Measurements from ENCODE around the gene GLI3. TPM values are rescaled to one million over a fixed set of nuclear protein-coding genes. Genes with fewer than 3 reads are reported as not detected.

GLI3 gene
- total and polyA plus RNA-seq, 2 of the 8 experiments (the other 6 are each of a cell fraction or from before 2014, with no cell fraction given) = 8.0 to 31.1 TPM

DNA sequence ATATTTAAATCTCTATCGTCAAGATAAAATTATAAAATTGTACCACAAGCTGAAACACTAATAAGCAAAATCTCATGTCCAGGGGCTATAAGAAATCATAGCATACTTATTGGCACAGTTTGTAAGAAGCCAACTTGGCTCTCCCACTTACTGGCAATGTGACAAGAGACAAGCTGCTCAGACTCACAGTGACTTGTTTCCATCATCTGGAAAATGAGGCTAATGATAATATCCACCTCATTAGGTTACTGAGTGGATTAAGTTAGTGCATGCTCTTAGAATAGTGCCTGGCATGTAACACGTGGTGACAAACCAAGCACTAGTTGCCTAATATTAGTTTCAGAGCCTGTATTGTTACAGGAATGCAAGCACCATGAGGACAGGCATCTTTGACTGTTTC lies 234.4 kb downstream of the GLI3 start (continued):
- TF ChIP-seq, protein P1, sequence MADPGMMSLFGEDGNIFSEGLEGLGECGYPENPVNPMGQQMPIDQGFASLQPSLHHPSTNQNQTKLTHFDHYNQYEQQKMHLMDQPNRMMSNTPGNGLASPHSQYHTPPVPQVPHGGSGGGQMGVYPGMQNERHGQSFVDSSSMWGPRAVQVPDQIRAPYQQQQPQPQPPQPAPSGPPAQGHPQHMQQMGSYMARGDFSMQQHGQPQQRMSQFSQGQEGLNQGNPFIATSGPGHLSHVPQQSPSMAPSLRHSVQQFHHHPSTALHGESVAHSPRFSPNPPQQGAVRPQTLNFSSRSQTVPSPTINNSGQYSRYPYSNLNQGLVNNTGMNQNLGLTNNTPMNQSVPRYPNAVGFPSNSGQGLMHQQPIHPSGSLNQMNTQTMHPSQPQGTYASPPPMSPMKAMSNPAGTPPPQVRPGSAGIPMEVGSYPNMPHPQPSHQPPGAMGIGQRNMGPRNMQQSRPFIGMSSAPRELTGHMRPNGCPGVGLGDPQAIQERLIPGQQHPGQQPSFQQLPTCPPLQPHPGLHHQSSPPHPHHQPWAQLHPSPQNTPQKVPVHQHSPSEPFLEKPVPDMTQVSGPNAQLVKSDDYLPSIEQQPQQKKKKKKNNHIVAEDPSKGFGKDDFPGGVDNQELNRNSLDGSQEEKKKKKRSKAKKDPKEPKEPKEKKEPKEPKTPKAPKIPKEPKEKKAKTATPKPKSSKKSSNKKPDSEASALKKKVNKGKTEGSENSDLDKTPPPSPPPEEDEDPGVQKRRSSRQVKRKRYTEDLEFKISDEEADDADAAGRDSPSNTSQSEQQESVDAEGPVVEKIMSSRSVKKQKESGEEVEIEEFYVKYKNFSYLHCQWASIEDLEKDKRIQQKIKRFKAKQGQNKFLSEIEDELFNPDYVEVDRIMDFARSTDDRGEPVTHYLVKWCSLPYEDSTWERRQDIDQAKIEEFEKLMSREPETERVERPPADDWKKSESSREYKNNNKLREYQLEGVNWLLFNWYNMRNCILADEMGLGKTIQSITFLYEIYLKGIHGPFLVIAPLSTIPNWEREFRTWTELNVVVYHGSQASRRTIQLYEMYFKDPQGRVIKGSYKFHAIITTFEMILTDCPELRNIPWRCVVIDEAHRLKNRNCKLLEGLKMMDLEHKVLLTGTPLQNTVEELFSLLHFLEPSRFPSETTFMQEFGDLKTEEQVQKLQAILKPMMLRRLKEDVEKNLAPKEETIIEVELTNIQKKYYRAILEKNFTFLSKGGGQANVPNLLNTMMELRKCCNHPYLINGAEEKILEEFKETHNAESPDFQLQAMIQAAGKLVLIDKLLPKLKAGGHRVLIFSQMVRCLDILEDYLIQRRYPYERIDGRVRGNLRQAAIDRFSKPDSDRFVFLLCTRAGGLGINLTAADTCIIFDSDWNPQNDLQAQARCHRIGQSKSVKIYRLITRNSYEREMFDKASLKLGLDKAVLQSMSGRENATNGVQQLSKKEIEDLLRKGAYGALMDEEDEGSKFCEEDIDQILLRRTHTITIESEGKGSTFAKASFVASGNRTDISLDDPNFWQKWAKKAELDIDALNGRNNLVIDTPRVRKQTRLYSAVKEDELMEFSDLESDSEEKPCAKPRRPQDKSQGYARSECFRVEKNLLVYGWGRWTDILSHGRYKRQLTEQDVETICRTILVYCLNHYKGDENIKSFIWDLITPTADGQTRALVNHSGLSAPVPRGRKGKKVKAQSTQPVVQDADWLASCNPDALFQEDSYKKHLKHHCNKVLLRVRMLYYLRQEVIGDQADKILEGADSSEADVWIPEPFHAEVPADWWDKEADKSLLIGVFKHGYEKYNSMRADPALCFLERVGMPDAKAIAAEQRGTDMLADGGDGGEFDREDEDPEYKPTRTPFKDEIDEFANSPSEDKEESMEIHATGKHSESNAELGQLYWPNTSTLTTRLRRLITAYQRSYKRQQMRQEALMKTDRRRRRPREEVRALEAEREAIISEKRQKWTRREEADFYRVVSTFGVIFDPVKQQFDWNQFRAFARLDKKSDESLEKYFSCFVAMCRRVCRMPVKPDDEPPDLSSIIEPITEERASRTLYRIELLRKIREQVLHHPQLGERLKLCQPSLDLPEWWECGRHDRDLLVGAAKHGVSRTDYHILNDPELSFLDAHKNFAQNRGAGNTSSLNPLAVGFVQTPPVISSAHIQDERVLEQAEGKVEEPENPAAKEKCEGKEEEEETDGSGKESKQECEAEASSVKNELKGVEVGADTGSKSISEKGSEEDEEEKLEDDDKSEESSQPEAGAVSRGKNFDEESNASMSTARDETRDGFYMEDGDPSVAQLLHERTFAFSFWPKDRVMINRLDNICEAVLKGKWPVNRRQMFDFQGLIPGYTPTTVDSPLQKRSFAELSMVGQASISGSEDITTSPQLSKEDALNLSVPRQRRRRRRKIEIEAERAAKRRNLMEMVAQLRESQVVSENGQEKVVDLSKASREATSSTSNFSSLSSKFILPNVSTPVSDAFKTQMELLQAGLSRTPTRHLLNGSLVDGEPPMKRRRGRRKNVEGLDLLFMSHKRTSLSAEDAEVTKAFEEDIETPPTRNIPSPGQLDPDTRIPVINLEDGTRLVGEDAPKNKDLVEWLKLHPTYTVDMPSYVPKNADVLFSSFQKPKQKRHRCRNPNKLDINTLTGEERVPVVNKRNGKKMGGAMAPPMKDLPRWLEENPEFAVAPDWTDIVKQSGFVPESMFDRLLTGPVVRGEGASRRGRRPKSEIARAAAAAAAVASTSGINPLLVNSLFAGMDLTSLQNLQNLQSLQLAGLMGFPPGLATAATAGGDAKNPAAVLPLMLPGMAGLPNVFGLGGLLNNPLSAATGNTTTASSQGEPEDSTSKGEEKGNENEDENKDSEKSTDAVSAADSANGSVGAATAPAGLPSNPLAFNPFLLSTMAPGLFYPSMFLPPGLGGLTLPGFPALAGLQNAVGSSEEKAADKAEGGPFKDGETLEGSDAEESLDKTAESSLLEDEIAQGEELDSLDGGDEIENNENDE (IDR thresholded peaks at IDR 0.05; ENCODE audit: insufficient replicate concordance, low read length) = no peak
- TF ChIP-seq CBX8 (IDR thresholded peaks at IDR 0.05; ENCODE audit: borderline replicate concordance, low read depth, low read length) (no peak), EP300 (IDR thresholded peaks at IDR 0.05; ENCODE audit: borderline replicate concordance in 1 of 2, low read depth in 2 of 2, low read length in 2 of 2) (no peak), RXRA (IDR thresholded peaks at IDR 0.05; ENCODE audit: insufficient read depth, low read depth, low read length) (no peak), SP1 (IDR thresholded peaks at IDR 0.05; ENCODE audit: low read depth, low read length) (no peak), BACH1 (IDR thresholded peaks at IDR 0.05; ENCODE audit: low read length) (no peak), HDAC6 (IDR thresholded peaks at IDR 0.05; ENCODE audit: low read depth, low read length) (no peak)
- TF ChIP-seq, protein P2, sequence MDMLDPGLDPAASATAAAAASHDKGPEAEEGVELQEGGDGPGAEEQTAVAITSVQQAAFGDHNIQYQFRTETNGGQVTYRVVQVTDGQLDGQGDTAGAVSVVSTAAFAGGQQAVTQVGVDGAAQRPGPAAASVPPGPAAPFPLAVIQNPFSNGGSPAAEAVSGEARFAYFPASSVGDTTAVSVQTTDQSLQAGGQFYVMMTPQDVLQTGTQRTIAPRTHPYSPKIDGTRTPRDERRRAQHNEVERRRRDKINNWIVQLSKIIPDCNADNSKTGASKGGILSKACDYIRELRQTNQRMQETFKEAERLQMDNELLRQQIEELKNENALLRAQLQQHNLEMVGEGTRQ (IDR thresholded peaks at IDR 0.05; ENCODE audit: low read length) = no peak
- TF ChIP-seq, protein P3, sequence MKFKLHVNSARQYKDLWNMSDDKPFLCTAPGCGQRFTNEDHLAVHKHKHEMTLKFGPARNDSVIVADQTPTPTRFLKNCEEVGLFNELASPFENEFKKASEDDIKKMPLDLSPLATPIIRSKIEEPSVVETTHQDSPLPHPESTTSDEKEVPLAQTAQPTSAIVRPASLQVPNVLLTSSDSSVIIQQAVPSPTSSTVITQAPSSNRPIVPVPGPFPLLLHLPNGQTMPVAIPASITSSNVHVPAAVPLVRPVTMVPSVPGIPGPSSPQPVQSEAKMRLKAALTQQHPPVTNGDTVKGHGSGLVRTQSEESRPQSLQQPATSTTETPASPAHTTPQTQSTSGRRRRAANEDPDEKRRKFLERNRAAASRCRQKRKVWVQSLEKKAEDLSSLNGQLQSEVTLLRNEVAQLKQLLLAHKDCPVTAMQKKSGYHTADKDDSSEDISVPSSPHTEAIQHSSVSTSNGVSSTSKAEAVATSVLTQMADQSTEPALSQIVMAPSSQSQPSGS (IDR thresholded peaks at IDR 0.05; ENCODE audit: low read length) = no peak
